Panc1 (cell line): Measurements from ENCODE around the gene NCLN.
"Not testable (repeated sequence)": the region's sequence is repeated elsewhere in the genome, so short reads cannot be mapped to it uniquely, and the experiment has no call there.

Experiments
- CTCF ChIP-seq: fragments of 450-650 bp; IDR thresholded peaks from 2 replicates; pipeline ENCODE4 v1.5.1; 2017; ENCODE audit warnings: mild to moderate bottlenecking
- POLR2AphosphoS5 ChIP-seq: IDR thresholded peaks from 2 replicates; pipeline ENCODE4 v1.6.1; 2012; ENCODE audit warnings: mild to moderate bottlenecking, low read depth, low read length, moderate library complexity
- SIN3A ChIP-seq: IDR thresholded peaks from 2 replicates; pipeline ENCODE4 v1.6.1; 2012; ENCODE audit warnings: low read depth, mild to moderate bottlenecking, low read length, moderate library complexity, borderline replicate concordance; ENCODE audit not compliant: insufficient read depth
- TCF7L2 ChIP-seq: IDR thresholded peaks from 2 replicates; pipeline ENCODE4 v1.6.1; 2011; ENCODE audit warnings: mild to moderate bottlenecking, low read depth, low read length, inconsistent platforms
- TF ChIP-seq, protein P1 (sequence below), 2 experiments: IDR thresholded peaks; 2 replicates each; pipeline ENCODE4 v1.6.1; 2011 to 2012; ENCODE audit warnings: low read depth in 2 of 2, control low read depth in 1 of 2, low read length in 1 of 2, mild to moderate bottlenecking in 1 of 2, moderate library complexity in 1 of 2; ENCODE audit not compliant: insufficient read depth in 1 of 2

DNA sequence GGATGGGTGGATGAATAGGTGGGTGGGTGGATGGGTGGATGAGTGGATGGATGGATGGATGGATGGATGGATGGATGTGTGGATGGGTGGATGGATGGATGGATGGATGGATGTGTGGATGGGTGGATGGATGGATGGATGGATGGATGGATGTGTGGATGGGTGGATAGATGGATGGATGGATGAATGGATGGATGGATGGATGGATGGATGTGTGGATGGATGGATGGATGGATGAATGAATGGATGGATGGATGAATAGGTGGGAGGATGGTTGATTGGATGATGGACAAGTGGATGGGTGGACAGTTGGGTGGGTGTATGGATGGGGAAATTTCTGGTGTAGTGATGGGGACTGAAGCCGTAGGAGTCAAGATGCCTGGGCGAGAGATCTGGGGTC lies 49.9 kb downstream of the NCLN start:
- not testable (repeated sequence) for TF ChIP-seq CTCF, POLR2AphosphoS5, SIN3A, TCF7L2
- TF ChIP-seq, protein P1, sequence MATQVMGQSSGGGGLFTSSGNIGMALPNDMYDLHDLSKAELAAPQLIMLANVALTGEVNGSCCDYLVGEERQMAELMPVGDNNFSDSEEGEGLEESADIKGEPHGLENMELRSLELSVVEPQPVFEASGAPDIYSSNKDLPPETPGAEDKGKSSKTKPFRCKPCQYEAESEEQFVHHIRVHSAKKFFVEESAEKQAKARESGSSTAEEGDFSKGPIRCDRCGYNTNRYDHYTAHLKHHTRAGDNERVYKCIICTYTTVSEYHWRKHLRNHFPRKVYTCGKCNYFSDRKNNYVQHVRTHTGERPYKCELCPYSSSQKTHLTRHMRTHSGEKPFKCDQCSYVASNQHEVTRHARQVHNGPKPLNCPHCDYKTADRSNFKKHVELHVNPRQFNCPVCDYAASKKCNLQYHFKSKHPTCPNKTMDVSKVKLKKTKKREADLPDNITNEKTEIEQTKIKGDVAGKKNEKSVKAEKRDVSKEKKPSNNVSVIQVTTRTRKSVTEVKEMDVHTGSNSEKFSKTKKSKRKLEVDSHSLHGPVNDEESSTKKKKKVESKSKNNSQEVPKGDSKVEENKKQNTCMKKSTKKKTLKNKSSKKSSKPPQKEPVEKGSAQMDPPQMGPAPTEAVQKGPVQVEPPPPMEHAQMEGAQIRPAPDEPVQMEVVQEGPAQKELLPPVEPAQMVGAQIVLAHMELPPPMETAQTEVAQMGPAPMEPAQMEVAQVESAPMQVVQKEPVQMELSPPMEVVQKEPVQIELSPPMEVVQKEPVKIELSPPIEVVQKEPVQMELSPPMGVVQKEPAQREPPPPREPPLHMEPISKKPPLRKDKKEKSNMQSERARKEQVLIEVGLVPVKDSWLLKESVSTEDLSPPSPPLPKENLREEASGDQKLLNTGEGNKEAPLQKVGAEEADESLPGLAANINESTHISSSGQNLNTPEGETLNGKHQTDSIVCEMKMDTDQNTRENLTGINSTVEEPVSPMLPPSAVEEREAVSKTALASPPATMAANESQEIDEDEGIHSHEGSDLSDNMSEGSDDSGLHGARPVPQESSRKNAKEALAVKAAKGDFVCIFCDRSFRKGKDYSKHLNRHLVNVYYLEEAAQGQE (IDR thresholded peaks at IDR 0.05; ENCODE audit: insufficient read depth in 1 of 2, low read depth in 2 of 2, low read length in 1 of 2), result not testable (repeated sequence)
